ENCODE results near the gene COL15A1.

DNA sequence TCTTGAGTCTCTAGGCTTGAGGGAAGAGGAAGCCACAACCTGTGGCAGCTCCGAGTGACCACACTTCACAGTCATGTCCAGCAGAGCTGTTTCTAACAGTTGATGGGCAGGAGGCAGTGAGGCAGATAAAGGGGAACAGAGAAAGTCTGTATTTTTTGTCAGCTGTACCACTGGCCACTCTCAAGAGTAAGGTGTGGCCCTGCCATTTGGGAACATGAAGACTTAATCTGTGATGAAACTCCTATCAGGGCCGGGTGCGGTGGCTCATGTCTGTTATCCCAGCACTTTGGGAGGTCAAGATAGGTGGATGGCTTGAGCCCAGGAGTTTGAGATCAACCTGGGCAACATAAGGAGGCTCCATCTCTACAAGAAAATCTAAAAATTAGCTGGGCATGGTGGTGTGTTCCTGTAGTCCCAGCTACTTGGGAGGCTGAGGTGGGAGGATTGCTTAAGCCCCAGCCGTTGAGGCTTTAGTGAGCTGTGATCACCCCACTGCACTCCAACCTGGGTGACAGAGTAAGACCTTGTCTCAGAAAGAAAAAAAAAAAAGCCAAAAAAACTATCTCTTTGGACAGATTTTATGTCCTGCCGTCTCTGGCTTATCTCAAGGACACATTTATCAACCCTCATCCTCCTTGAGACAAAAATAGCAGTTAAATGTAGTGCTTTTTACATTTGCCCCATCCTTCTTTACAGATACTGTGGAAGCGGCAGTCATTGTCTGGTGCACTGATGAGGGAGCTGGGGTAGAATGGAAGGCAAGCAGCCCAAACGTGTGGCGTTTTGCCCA is 11.9 kb upstream of the COL15A1 start:
- TF ChIP-seq, protein P1, sequence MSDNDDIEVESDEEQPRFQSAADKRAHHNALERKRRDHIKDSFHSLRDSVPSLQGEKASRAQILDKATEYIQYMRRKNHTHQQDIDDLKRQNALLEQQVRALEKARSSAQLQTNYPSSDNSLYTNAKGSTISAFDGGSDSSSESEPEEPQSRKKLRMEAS (CRISPR knock-in tag; IDR thresholded peaks at IDR 0.05), result no peak
- TF ChIP-seq, protein P2, sequence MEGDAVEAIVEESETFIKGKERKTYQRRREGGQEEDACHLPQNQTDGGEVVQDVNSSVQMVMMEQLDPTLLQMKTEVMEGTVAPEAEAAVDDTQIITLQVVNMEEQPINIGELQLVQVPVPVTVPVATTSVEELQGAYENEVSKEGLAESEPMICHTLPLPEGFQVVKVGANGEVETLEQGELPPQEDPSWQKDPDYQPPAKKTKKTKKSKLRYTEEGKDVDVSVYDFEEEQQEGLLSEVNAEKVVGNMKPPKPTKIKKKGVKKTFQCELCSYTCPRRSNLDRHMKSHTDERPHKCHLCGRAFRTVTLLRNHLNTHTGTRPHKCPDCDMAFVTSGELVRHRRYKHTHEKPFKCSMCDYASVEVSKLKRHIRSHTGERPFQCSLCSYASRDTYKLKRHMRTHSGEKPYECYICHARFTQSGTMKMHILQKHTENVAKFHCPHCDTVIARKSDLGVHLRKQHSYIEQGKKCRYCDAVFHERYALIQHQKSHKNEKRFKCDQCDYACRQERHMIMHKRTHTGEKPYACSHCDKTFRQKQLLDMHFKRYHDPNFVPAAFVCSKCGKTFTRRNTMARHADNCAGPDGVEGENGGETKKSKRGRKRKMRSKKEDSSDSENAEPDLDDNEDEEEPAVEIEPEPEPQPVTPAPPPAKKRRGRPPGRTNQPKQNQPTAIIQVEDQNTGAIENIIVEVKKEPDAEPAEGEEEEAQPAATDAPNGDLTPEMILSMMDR (IDR thresholded peaks at IDR 0.05), result no peak
- TF ChIP-seq CREB1 (CRISPR knock-in tag; IDR thresholded peaks at IDR 0.05) (no peak), RELA (CRISPR knock-in tag; IDR thresholded peaks at IDR 0.05; ENCODE audit: borderline replicate concordance) (no peak)
- TF ChIP-seq, protein P3, sequence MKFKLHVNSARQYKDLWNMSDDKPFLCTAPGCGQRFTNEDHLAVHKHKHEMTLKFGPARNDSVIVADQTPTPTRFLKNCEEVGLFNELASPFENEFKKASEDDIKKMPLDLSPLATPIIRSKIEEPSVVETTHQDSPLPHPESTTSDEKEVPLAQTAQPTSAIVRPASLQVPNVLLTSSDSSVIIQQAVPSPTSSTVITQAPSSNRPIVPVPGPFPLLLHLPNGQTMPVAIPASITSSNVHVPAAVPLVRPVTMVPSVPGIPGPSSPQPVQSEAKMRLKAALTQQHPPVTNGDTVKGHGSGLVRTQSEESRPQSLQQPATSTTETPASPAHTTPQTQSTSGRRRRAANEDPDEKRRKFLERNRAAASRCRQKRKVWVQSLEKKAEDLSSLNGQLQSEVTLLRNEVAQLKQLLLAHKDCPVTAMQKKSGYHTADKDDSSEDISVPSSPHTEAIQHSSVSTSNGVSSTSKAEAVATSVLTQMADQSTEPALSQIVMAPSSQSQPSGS (CRISPR knock-in tag; IDR thresholded peaks at IDR 0.05; ENCODE audit: borderline replicate concordance, low read depth), result no peak
- TF ChIP-seq, protein P4, sequence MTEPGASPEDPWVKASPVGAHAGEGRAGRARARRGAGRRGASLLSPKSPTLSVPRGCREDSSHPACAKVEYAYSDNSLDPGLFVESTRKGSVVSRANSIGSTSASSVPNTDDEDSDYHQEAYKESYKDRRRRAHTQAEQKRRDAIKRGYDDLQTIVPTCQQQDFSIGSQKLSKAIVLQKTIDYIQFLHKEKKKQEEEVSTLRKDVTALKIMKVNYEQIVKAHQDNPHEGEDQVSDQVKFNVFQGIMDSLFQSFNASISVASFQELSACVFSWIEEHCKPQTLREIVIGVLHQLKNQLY (CRISPR knock-in tag; IDR thresholded peaks at IDR 0.05), result no peak
- TF ChIP-seq, protein P5, sequence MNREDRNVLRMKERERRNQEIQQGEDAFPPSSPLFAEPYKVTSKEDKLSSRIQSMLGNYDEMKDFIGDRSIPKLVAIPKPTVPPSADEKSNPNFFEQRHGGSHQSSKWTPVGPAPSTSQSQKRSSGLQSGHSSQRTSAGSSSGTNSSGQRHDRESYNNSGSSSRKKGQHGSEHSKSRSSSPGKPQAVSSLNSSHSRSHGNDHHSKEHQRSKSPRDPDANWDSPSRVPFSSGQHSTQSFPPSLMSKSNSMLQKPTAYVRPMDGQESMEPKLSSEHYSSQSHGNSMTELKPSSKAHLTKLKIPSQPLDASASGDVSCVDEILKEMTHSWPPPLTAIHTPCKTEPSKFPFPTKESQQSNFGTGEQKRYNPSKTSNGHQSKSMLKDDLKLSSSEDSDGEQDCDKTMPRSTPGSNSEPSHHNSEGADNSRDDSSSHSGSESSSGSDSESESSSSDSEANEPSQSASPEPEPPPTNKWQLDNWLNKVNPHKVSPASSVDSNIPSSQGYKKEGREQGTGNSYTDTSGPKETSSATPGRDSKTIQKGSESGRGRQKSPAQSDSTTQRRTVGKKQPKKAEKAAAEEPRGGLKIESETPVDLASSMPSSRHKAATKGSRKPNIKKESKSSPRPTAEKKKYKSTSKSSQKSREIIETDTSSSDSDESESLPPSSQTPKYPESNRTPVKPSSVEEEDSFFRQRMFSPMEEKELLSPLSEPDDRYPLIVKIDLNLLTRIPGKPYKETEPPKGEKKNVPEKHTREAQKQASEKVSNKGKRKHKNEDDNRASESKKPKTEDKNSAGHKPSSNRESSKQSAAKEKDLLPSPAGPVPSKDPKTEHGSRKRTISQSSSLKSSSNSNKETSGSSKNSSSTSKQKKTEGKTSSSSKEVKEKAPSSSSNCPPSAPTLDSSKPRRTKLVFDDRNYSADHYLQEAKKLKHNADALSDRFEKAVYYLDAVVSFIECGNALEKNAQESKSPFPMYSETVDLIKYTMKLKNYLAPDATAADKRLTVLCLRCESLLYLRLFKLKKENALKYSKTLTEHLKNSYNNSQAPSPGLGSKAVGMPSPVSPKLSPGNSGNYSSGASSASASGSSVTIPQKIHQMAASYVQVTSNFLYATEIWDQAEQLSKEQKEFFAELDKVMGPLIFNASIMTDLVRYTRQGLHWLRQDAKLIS (CRISPR knock-in tag; IDR thresholded peaks at IDR 0.05; ENCODE audit: borderline replicate concordance), result no peak
- TF ChIP-seq, protein P6, sequence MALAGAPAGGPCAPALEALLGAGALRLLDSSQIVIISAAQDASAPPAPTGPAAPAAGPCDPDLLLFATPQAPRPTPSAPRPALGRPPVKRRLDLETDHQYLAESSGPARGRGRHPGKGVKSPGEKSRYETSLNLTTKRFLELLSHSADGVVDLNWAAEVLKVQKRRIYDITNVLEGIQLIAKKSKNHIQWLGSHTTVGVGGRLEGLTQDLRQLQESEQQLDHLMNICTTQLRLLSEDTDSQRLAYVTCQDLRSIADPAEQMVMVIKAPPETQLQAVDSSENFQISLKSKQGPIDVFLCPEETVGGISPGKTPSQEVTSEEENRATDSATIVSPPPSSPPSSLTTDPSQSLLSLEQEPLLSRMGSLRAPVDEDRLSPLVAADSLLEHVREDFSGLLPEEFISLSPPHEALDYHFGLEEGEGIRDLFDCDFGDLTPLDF (CRISPR knock-in tag; IDR thresholded peaks at IDR 0.05), result no peak

Data from WTC11 (cell line).